GM19324 (cell line): ENCODE results near the gene RAB40B.

Source experiments
- ATAC-seq: cut with Tn5 transposase; IDR thresholded peaks from one replicate; pipeline ENCODE4 v1.9.1; 2021; ENCODE audit warnings: mild to moderate bottlenecking, moderate library complexity; ENCODE audit not compliant: unreplicated experiment, low FRiP score

Gene RAB40B

DNA sequence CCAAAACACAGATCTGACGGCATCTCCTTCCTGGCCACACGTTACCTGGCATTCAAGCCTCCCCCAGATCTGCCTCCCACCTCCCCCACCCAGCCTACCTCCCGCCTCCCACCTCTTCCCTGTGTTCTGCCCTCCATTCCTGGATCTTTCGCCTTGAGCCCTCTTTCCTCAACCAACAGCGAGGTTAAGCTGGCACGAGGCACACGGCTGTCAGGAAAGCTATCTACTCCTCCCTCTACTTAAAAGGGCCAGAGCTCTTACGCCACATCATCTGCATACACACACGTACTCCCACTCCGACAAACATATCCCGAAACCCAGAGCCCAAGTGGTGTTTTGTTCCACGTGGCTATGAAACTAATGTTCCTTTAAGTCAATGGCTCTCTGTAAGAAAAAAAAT is 68.3 kb downstream of the RAB40B start:
- no peak for ATAC-seq

DNA sequence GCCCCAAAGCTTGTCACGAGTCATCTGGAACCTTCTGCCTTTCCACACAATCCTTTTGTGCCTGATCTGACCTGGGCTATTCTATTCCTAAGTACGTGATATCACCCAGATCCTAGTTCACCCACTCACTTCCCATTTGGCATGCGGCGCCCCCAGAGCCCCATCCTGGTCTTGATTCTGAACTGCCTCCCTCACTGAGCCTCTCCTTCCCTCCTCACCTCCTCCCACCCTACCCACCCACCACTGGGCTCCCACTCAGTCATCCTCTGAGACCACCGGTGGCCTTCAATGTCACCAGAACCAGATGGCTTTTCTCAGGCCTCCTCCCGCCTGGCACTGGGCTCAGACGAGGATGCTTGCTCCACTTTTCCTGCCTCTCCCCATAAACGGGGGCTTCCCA is 68.8 kb downstream of the RAB40B start:
- no peak for ATAC-seq

DNA sequence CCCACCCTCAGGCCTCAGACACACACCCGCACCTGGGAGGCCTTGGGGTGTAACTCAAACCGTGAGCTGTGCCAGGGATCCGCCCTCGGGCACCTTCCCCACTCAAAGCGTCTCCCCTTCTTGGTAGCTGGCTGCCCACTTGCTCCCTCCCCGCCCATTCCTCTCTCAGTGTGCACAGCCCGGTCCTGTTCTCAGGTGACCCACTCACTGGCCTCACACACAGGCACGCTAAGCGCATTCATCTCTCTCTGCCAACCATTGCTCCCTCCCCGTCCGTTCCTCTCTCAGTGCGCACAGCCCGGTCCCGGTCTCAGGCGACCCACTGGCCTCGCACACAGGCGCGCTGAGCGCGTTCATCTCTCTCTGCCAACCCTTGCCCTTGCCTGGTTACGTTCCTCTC is 71.1 kb downstream of the RAB40B start:
- no peak for ATAC-seq

DNA sequence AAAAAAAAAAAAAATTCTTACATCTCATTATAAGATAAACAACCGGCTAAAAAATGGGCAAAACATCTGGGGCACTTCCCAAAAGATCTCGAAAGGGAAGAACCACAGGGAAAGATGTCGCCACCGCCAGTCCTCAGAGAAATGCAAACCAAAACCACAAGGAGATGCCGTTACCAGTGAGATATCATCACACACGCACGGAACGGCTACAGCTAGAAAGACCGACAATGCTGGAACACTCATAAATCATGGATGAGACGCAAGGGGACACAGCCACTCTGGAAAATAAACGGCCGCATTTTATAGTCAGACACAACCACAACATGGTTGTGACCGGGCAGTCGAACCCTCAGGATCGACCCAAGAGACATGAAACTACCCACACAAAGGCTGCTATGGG is 74.8 kb downstream of the RAB40B start:
- ATAC-seq, result no peak

DNA sequence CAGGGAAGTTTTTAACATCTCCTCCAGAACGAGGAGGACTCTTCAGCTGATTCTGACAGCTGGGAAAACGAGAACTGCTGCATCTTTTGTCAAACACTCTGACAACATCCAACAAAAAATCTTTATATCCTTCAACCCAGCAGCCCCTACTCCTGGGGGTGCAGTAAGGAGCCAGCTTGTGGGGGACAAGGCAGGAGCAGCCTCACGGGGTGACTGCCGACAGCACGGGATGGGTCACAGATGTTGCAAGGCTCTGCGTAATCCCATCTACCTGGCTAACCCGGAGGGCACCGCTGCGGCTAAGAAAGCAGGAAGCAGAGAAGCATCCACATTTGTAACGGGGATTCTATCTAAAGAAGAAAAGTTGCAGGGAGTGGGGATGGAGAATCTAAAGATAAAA is 78.9 kb downstream of the RAB40B start:
- no peak for ATAC-seq

DNA sequence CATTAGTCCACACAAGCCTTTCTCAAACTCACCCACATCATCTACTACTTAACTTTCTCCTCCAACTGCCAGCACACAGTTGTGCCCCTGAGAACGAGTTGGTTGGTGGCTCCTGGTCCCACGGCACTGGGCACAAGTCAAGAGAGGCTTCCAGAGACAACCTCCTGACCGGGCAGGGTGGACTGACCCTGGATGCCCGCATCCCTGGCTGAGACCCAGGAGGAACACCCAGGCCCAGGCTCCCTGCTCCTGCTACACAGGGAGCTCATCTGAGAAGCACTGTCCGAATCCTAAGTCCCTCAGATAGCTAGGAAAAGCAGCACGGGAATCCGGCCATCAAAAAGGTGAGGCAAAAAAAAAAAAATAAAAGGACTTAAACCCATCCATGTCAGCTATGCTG is 79.3 kb downstream of the RAB40B start:
- ATAC-seq, result no peak

DNA sequence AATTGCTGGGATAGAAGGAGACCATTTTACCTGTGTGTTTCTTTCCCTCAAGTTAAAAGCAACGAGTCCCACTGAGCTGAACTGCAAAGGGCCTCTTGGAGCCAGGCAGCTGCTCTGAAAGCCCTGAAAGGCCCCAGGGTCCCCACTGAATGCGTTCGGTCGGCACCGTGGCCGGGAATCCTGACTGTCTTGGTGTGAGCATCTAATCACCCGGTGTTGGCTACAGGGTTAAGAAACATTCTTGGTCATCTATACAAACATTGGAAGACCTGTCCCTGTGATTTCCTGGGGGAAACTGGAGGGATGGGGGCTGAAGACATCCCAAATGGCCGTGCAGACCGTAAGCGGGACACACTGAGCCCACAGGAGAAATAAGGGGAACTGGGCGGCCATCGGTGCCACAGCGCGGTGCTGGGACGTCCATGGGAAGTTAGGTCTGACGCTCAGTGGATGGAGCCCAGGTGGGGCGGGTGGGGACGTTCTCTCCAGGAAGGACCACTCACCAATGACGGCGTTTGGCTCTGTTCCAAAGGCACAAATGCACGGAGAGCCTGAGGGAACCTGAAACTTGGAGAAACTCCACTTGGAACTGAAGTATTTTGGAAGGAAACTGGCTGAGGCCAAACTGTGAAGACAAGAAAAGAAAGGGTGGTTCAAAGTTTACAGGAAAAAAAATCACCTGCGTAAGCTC is 82.3 kb downstream of the RAB40B start:
- ATAC-seq, result no peak

DNA sequence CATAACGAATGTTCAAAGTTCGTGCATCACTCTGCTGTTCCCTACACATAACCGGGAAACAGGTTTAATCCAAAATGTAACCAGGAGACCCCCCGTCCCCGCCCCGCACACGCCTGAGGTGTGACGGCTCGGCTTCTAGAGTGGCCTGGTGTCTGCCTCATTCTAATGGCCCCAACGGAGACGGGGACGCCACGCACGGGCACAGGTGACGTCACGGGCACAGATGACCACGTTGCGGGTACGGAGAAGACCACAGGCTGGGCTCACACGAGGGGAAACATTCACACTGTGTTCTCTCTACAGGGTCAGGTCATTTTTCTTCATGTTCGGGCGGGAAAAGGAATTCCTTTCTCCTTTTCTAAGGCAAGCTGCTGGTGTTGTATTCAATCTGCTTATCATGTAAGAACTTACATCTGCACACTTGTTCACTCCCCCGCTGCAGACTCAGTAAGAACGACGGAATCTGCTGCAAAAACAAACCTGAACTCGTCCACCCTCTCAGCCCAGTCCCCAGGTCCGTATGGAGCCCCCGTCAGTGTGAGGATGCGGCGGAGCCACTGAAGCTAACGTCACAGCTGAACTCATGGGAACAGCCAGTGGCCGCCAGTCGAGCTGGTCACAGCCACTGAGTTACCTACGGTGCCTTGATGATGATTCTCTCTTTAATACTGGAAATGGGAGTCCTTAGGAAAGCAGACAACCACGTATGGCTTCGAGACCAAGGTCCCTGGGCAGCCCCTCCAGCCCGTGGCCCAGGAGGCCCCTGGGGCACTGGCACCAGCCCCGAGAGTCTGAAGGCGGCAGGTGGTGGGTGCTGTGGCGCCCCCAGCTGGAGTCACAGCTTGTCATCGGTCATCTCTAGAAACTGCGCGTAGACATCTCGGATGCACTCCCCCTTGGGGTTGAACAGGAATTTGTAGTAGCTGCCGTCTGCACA is 83.1 kb downstream of the RAB40B start:
- no peak for ATAC-seq

DNA sequence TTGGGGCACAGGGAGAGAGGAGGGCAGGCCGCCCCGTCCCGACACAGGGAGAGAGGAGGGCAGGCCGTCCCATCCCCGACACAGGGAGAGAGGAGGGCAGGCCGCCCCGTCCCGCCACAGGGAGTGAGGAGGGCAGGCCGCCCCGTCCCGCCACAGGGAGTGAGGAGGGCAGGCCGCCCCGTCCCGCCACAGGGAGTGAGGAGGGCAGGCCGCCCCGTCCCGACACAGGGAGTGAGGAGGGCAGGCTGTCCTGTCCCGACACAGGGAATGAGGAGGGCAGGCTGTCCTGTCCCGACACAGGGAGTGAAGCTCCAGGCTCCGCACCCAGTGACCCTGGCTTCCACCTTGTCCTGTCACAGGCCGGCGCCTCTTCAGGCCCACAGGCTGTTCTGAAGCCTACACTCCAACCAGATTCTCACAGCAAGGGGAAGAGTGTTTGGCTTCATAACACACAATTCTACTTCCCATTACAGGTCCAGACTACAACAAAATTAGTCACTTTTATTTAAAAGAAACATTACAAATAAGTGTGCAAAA is 84.3 kb downstream of the RAB40B start:
- ATAC-seq, result no peak

DNA sequence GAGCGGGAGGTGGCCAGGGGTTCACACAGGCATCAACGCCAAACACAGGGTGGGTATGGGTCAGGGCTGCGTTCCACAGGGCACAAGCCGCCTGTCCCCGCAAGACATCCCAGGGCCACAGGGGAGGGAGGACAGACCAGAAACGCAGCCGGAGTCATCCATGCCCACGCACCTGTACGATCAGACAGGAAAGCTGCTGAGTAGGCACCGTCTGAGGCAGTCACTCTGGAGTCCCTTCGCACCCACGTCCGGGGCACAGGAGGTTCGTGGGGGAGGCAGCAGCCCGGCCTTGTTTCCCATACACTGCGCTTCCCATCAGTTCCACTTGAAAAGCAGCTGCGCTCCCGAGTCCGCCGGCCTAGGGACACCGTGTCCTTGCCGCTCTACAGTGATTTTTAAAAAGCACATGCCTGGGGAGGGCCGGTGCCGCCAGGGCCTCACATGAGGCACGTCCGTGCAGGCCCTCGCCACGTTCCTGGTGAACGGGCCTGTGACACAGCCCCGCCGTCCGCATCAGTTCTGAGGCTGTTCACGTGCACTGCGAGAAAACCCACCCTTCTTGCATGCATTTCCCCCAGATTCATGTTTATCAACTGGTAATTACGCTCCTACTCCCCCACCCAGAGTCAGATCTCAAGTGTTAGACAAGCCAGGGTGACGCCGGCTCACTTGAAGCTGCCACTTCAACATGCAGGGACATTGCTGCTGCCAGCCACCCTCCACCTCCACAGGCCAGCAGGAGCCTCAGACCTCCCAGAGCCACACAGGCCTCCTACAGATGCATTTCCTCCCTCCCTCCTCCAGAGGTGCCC is 85.0 kb downstream of the RAB40B start:
- ATAC-seq, result no peak

DNA sequence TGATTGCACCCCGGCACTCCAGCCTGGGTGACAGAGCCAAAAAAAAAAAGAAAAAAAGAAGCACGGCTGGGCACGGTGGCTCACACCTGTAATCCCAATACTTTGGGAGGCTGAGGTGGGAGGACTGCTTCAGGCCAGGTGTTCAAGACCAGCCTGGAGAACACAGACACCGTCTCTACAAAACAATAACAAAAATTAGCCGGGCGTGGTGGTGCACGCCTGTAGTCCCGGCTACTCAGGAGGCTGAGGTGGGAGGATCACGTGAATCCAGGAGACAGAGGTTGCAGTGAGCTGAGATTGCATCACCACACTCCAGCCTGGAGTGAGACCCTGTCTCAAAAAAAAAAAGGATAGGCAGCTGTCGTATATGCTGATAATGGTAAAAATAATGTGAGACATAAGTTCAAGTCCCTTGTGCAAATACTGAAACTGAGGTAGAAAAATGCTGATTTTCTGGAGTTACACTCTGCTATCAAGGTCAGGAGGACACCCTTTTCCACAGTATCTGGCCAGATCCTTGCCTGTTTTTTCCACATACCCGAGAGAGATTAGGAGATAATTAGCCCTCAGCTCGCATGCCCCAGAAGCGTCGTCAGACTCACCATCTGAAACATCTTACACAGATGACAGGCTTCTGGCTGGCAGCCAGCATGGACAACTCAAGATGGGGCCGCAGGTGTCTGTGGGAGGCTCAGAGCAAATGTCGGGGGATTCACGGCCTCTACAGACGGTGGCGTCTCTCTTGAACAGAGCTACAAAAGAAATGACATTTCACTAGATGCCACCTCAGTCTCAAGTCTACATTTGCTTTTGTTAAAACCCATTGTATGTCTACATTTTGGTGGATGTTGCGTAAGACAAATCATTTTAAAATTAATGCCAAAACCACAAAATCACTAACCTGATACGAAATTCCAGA is 87.1 kb downstream of the RAB40B start:
- no peak for ATAC-seq

DNA sequence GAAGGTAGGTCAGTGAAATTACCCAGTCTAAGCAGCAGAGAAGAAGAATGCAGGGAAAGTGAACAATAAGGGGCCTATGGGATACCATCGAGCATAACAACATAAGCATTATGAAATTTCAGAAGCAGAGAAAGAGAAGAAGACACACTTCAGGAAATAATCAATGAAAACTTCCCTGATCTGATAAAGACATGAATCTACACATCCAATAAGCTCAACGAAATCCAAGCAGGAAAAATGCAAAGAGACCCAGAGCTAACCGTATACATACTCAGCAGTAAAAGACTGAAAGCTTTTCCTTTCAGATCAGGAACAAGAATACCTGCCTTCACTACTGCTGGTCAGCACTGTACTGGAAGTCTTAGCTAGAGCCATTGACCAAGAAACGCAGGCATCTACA is 88.8 kb downstream of the RAB40B start:
- ATAC-seq, result no peak

DNA sequence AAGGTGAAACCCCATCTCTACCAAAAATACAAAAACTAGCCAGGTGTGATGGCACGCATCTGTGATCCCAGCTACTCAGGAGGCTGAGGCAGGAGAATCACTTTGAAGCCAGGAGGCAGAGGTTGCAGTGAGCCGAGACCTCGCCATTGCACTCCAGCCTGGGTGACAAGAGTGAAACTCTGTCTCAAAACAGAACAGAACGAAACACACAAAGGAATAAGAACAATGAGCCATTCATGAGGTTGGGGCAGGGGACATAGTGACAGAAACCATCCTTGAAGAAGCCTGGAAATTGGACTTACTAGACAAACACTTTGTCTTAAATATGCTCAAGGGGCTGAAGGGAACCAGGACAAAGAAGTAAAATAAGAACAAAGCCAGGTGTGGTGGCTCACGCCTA is 89.7 kb downstream of the RAB40B start:
- ATAC-seq, result no peak

DNA sequence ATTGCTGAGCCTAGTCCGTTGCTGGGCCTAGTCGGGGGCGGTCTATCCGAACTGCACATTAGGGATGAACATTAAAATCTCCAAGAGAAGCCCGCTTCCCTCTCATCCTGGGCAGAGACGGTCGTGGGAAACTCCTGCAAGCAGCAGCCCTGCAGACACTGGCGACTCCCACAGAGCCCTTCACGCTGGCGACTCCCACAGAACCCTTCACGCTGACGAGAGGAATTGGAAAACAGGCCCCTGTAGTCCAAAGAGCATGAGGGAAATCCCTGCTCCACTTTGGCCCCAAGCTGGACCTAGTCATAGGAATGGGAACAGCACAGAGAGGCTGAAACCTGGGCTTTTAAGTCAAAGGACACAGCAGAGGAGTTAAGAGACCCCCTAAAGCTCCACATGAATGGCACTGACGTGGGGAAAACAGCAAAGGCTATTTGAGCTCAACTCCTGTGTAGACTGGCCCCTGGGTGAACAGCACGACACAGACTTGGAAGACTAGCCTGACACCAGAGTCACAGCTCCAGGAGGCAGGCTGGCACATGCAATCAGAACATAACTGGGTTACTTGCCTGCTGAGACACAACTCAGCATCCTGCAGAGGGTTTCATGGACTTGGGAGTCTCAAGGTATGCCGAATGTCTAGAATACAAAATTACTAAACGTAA is 92.4 kb downstream of the RAB40B start:
- ATAC-seq, result no peak
